Measurements from ENCODE around the gene NAA38. TPM values are rescaled to one million over a fixed set of nuclear protein-coding genes. Genes with fewer than 3 reads are reported as not detected.

The NAA38 gene
- total RNA-seq, 2 experiments from 2014 or later: 68.2 to 74.7 TPM

DNA sequence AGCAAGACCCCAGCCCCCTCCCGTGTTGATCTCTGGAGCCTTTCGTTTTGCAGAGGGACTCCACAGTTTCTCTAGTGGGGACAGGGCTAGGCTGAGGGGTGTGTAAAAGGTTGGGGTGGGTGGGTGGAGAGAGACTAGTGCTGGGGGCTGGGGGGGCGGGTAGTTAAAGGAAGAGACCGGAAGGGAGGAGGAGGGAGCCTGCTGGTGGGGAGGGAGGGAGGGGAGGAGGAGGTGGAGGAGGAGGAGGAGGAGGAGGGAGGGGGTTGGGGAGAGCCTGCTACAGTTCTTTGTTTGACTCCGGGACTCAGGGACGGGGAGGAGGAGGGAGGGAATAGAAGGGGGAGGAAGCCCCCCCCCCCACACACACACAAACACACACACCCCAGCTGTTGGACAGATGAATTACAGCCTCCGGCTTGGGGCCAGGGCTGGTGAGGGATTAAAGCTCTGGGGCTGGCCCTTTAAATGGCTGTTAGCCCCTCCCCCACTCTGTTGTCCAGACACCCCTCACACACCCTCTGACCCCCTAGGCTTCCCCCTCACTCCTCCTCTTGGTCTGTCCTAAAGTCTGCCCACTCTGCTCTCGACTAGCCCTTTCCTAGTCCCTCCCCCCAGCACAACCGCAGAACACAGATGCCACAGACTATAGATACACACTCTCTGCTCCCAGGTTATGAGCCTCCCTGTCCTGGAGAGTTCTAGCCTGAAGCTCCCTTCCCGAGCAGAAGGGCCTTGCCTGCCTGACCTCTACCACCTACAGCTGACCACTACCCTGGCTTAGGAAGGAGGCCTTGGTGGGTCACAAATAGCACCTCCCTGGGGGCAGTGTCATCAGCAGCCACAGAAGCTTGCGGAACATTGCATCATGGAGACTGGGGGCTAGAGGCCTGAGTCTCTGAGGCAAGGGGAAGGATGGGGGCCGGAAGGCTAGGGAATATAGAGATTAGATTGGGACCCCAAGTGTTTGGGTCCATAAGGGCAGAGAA lies 19.0 kb downstream of the NAA38 start:
- intact Hi-C loops (cut with micrococcal nuclease): loop anchor here (5.0 to 10.0 kb wide), 2 partner anchors 256 to 346 kb away; partner anchors contain the start of gene MPDU1
- Mint-ChIP-seq H3K36me3 (no peaks in the 10 kb centered on the region), H3K4me1 (ENCODE audit: low read depth) (peaks cover 54% of the 10 kb centered on the region)

GRCh38 chr17:7837408-7838088 lies 19.8 kb downstream of the NAA38 start:
- Mint-ChIP-seq H3K4me1 (ENCODE audit: low read depth) (peaks cover 56% of the 10 kb centered on the region), H3K36me3 (no peaks in the 10 kb centered on the region), H3K27me3 (no peaks in the 10 kb centered on the region), H3K4me3 (peak overlapping the region; percentile 90), H3K9me3 (no peaks in the 10 kb centered on the region), H3K27ac (peak overlapping the region; percentile 90)
- intact Hi-C loops (cut with micrococcal nuclease): loop anchor here (5.0 to 10.0 kb wide), 2 partner anchors 255 to 347 kb away; partner anchors contain the start of gene MPDU1
- ChIA-PET POLR2A (interaction anchor here (0.6 to 1.4 kb wide), 3 partner anchors 8 to 203 kb away, joined by 3 to 6 read pairs (median 4); partner anchors contain the start of gene TP53), CTCF (interaction anchor here (1.2 to 7.2 kb wide), 2 partner anchors 14 to 46 kb away, joined by 3 to 57 read pairs; no protein-coding TSS in a partner anchor)
- no peak for DNase-seq

More for the DNA sequence above, 19.0 kb downstream of the NAA38 start:
- POLR2A ChIA-PET: interaction anchor here (1.3 kb wide), 1 partner anchor 19 kb away, joined by 4 read pairs; the partner anchor contains the start of gene NAA38
- Mint-ChIP-seq H3K9me3 (no peaks in the 10 kb centered on the region), H3K27ac (peak overlapping the region; percentile 90), H3K4me3 (peak overlapping the region; percentile 90), H3K27me3 (no peaks in the 10 kb centered on the region)
- DNase-seq: peak; percentile 40
- CTCF ChIA-PET: interaction anchor here (0.6 to 7.2 kb wide), 3 partner anchors 13 to 152 kb away, joined by 3 to 57 read pairs (median 4); no protein-coding TSS in a partner anchor

GRCh38 chr17:7836596-7837407 lies 20.6 kb downstream of the NAA38 start:
- H3K9me3 Mint-ChIP-seq: no peaks in the 10 kb centered on the region
- intact Hi-C loops (cut with micrococcal nuclease): loop anchor here (5.0 to 10.0 kb wide), 2 partner anchors 255 to 348 kb away; partner anchors contain the start of gene MPDU1
- peaks cover 56% of the 10 kb centered on the region for H3K4me1 Mint-ChIP-seq (ENCODE audit: low read depth)
- no peaks in the 10 kb centered on the region for H3K36me3 Mint-ChIP-seq
- DNase-seq: peak; percentile 84
- H3K27me3 Mint-ChIP-seq: no peaks in the 10 kb centered on the region
- H3K4me3 Mint-ChIP-seq: peak overlapping the region; percentile 90
- ChIA-PET POLR2A (interaction anchor here (0.6 to 3.5 kb wide), 6 partner anchors 8 to 149 kb away, joined by 3 to 24 read pairs (median 5); partner anchors contain the start of genes CYB5D1, NAA38 and TP53), CTCF (interaction anchor here (0.7 to 7.2 kb wide), 5 partner anchors 13 to 93 kb away, joined by 3 to 57 read pairs (median 6); partner anchors contain the start of genes CYB5D1 and NAA38)
- H3K27ac Mint-ChIP-seq: peak overlapping the region; percentile 90

DNA sequence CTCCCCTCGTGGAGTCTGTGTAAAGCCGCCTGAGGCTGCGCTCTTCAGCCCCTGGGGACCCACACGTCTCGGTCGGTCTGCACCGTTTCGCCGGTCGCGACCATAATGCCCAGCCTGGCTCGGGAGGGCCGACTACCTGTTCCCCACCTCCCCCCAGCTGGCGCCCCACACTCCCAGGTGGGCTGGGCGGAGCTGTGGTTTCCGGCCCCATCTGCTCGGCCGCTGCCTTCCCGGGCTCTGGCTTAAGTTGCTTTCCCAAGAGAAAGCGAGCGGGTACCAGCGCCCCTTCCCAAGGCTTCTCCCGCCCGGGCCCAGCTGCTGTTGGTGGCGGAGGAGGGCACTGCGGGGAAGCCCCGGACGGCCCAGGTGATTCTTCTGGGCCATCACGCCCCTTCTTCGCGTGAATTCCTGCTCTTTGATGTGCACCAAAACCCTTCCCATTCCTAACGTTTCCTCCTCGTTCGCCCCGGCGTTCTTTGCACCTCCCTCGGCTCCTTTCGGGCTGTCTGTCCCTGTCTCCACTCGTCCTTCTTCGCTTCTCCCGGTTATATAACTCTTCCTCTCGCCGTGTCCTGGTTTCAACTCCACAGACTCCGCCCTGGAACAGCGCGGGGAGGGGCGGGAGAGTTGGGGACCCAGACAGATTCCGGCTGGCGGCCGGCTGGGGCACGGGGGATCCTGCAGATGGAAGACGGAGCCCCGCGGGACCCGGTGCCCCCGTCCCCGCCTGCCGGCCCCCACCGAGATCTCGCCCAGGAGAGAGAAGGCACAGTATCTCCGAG lies 21.4 kb downstream of the NAA38 start:
- DNase-seq: no peak
- POLR2A ChIA-PET: interaction anchor here (0.6 to 3.5 kb wide), 8 partner anchors 9 to 252 kb away, joined by 3 to 24 read pairs (median 4); partner anchors contain the start of genes CYB5D1, MPDU1 and NAA38

DNA sequence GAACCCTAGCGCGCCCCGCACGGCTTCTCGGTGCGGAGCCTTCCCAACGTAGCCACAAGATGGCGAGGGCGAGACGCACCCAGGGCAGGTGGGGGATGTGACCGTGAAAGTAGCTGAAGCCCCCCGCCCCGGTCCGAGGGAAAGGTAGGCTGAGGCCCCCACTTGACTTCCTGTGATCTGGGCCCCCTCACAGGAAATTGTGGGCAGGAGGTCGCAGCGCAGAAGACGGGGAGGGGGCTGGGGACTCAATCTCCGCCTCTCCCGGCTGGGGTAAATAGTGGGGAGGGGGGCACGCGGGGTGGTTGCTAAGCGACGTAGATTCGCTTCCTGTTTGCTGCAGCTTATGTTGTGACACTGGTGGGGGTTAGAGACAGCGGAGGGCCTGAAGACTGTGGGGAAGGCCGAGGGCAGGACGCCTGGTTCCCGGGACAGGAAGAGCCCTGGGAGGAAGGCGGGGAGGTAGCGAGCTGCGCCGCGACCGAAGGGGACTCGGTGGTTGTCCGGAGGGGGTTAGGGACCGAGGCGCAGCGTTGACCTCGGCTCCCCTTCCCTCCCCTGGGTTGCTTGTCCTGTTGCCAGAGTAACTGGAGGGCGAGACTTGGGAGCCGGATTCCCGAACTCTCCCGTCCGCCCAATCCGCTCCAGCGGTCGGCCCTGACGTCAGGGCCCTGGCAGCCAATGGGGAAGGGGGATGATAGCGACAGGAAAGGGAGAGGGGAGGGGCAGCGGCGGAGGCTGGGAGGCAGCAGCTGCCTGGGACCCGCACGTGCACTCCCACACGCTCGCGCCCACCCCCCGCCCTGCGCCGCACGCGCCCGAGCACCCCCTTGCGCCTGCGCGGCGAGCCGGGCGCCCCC lies 22.2 kb downstream of the NAA38 start:
- peak overlapping the region; percentile 95 for H3K27ac Mint-ChIP-seq
- no peaks in the 10 kb centered on the region for H3K36me3 Mint-ChIP-seq
- DNase-seq: peak; percentile 95
- CTCF ChIA-PET: interaction anchor here (0.6 to 7.2 kb wide), 23 partner anchors 9 to 431 kb away, joined by 3 to 70 read pairs (median 5); partner anchors contain the start of genes CYB5D1, KCNAB3, NAA38 and TMEM256
- H3K4me1 Mint-ChIP-seq (ENCODE audit: low read depth): peaks cover 43% of the 10 kb centered on the region
- POLR2A ChIA-PET: interaction anchor here (0.9 to 3.5 kb wide), 7 partner anchors 8 to 251 kb away, joined by 3 to 24 read pairs (median 10); partner anchors contain the start of genes CYB5D1, MPDU1 and NAA38
- intact Hi-C loops (cut with micrococcal nuclease): loop anchor here (1.0 to 10.0 kb wide), 8 partner anchors 9 to 351 kb away; partner anchors contain the start of genes MPDU1, NAA38, POLR2A and TP53
- H3K4me3 Mint-ChIP-seq: peak overlapping the region; percentile 90
- no peaks in the 10 kb centered on the region for H3K27me3 Mint-ChIP-seq
- no peaks in the 10 kb centered on the region for H3K9me3 Mint-ChIP-seq

More for the DNA sequence above, 21.4 kb downstream of the NAA38 start:
- Mint-ChIP-seq H3K27me3 (no peaks in the 10 kb centered on the region), H3K36me3 (no peaks in the 10 kb centered on the region), H3K4me1 (ENCODE audit: low read depth) (peaks cover 51% of the 10 kb centered on the region), H3K9me3 (no peaks in the 10 kb centered on the region), H3K27ac (peak overlapping the region; percentile 90), H3K4me3 (peak overlapping the region; percentile 90)
- intact Hi-C loops (cut with micrococcal nuclease): loop anchor here (1.0 to 10.0 kb wide), 7 partner anchors 8 to 352 kb away; partner anchors contain the start of genes MPDU1, NAA38, POLR2A and TP53
- CTCF ChIA-PET: interaction anchor here (0.9 to 7.2 kb wide), 17 partner anchors 9 to 222 kb away, joined by 3 to 70 read pairs (median 6); partner anchors contain the start of genes CYB5D1, NAA38, TP53 and WRAP53

GRCh38 chr17:7834542-7834956 lies 22.8 kb downstream of the NAA38 start:
- H3K9me3 Mint-ChIP-seq: no peaks in the 10 kb centered on the region
- CTCF ChIA-PET: interaction anchor here (0.6 to 7.2 kb wide), 23 partner anchors 10 to 430 kb away, joined by 3 to 70 read pairs (median 4); partner anchors contain the start of genes CYB5D1, KCNAB3, NAA38 and TMEM256

DNA sequence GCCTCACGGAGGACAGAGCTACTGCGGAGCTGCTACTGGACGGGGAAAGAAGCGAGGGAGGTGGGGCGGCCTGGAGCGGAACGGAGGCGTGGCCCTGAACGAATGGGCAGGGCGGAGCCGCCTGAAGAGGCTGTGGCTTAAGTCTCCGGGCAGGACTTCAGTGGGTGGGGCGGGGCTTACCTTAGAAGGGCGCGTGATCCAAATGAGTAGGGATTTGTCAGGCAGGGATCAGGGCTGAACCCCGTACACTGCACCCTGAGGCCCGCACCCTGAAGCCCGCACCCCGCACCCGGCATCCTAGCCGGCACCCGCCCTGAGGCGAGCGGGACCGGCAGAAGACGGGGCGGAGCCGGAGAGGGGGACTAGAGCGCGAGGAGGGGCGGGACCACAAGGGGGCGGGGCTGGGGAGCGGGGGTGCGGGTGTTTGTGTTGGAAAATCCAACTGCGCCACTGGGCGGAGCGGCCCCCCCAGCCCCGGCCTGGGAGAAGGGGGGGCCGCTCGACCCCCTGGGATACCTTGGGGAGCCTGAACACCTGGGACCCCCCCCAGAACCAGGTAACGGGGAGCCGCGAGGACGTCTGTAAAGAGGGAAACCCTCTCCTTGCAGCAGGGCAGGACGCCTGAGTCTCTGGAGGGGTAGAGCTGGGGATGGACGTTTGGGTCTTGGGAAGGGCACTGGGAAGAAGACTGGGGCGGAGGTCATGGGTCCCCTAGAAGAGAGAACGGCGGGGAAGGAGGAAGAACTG lies 23.4 kb downstream of the NAA38 start, which contains the start of gene KDM6B:
Gene KDM6B, plus strand, starts transcription at position 423 of the 747 bp plus-strand sequence. CDS start 11,338 bp downstream, outside the sequence.
- peaks cover 30% of the 10 kb centered on the region for H3K4me1 Mint-ChIP-seq (ENCODE audit: low read depth)
- POLR2A ChIA-PET: interaction anchor here (1.1 to 3.5 kb wide), 6 partner anchors 9 to 250 kb away, joined by 5 to 24 read pairs (median 10); partner anchors contain the start of genes CYB5D1, MPDU1 and NAA38
- DNase-seq: peak; percentile 93

More at GRCh38 chr17:7834542-7834956, 22.8 kb downstream of the NAA38 start:
- H3K4me1 Mint-ChIP-seq (ENCODE audit: low read depth): peaks cover 36% of the 10 kb centered on the region
- no peaks in the 10 kb centered on the region for H3K36me3 Mint-ChIP-seq
- H3K27me3 Mint-ChIP-seq: no peaks in the 10 kb centered on the region
- DNase-seq: peak; percentile 69
- intact Hi-C loops (cut with micrococcal nuclease): loop anchor here (1.0 to 10.0 kb wide), 3 partner anchors 53 to 350 kb away; partner anchors contain the start of gene TP53
- H3K27ac Mint-ChIP-seq: peak overlapping the region; percentile 95
- POLR2A ChIA-PET: interaction anchor here (1.4 to 3.5 kb wide), 6 partner anchors 8 to 251 kb away, joined by 4 to 24 read pairs (median 10); partner anchors contain the start of genes CYB5D1, MPDU1 and NAA38
- peak overlapping the region; percentile 80 for H3K4me3 Mint-ChIP-seq

More for the DNA sequence above, 23.4 kb downstream of the NAA38 start, which contains the start of gene KDM6B:
- no peaks in the 10 kb centered on the region for H3K9me3 Mint-ChIP-seq
- intact Hi-C loops (cut with micrococcal nuclease): loop anchor here (1.0 to 10.0 kb wide), 3 partner anchors 53 to 351 kb away; partner anchors contain the start of gene TP53
- CTCF ChIA-PET: interaction anchor here (0.5 to 7.2 kb wide), 16 partner anchors 10 to 245 kb away, joined by 3 to 70 read pairs (median 8); partner anchors contain the start of genes CYB5D1, NAA38, TP53 and WRAP53
- H3K4me3 Mint-ChIP-seq: peak within 1 kb of the TSS; percentile 80
- peaks cover 1% of the 10 kb centered on the region for H3K27me3 Mint-ChIP-seq
- H3K27ac Mint-ChIP-seq: peak within 1 kb of the TSS; percentile 95
- H3K36me3 Mint-ChIP-seq: no peaks in the 10 kb centered on the region

Data from activated CD4-positive, alpha-beta memory T cell treated with anti-CD3 and anti-CD28 coated beads for 36 hours (primary cell).